Hepatocyte (in vitro differentiated cells): Measurements from ENCODE around the gene DGKG. TPM values are rescaled to one million over a fixed set of nuclear protein-coding genes. Genes with fewer than 3 reads are reported as not detected.

Source experiments
- DNase-seq: peaks from one replicate; pipeline ENCODE4 v3.0.0-alpha.2; 2016; ENCODE audit warnings: low spot score
- H2AFZ ChIP-seq: fragments of 200-600 bp; sonication (generic); 2 replicates; pipeline ENCODE4 v1.6.0; 2016; ENCODE audit warnings: antibody characterized with exemption, mild to moderate bottlenecking
- H3K27ac ChIP-seq: fragments of 200-600 bp; sonication (generic); 2 replicates; pipeline ENCODE4 v1.5.1; 2016; ENCODE audit warnings: mild to moderate bottlenecking
- H3K27me3 ChIP-seq: fragments of 200-600 bp; sonication (generic); 2 replicates; pipeline ENCODE4 v1.6.1; 2016
- H3K36me3 ChIP-seq: fragments of 200-600 bp; sonication (generic); replicated peaks from 2 replicates; pipeline ENCODE4 v1.5.1; 2016; ENCODE audit warnings: low read depth; ENCODE audit not compliant: insufficient read depth
- H3K4me1 ChIP-seq: fragments of 200-600 bp; sonication (generic); 2 replicates; pipeline ENCODE4 v1.5.1; 2016; ENCODE audit warnings: mild to moderate bottlenecking, moderate library complexity; ENCODE audit not compliant: insufficient read depth
- H3K4me2 ChIP-seq: fragments of 200-600 bp; sonication (generic); 2 replicates; pipeline ENCODE4 v1.6.0; 2016
- H3K4me3 ChIP-seq: fragments of 200-600 bp; sonication (generic); 2 replicates; pipeline ENCODE4 v1.5.1; 2016; ENCODE audit warnings: mild to moderate bottlenecking
- H3K79me2 ChIP-seq: fragments of 200-600 bp; sonication (generic); 2 replicates; pipeline ENCODE4 v1.6.0; 2017; ENCODE audit warnings: mild to moderate bottlenecking
- H3K9me2 ChIP-seq: fragments of 200-600 bp; sonication (generic); replicated peaks from 2 replicates; pipeline ENCODE4 v1.6.0; 2017; ENCODE audit warnings: mild to moderate bottlenecking; ENCODE audit not compliant: insufficient read depth
- H3K9me3 ChIP-seq: fragments of 200-600 bp; sonication (generic); 2 replicates; pipeline ENCODE4 v1.5.1; 2016; ENCODE audit warnings: low read depth, mild to moderate bottlenecking
- H4K20me1 ChIP-seq: fragments of 200-600 bp; sonication (generic); 2 replicates; pipeline ENCODE4 v1.6.0; 2016; ENCODE audit warnings: mild to moderate bottlenecking; ENCODE audit not compliant: insufficient read depth, poor library complexity, severe bottlenecking
- EZH2 ChIP-seq: fragments of 200-600 bp; sonication (generic); IDR thresholded peaks from 2 replicates; pipeline ENCODE4 v1.6.1; 2016; ENCODE audit warnings: antibody characterized with exemption, mild to moderate bottlenecking, borderline replicate concordance
- EZH2phosphoT487 ChIP-seq: fragments of 200-600 bp; sonication (generic); IDR thresholded peaks from one replicate; pipeline ENCODE4 v1.6.1; 2018; ENCODE audit warnings: antibody characterized with exemption, mild to moderate bottlenecking, low read depth, moderate library complexity; ENCODE audit not compliant: unreplicated experiment, severe bottlenecking
- WGBS: methylation state at CpG from one replicate; pipeline ENCODE4 v1.1.6; 2016; ENCODE audit warnings: low lambda C conversion rate; ENCODE audit errors: missing lambda C conversion rate; 5-methylcytosine and 5-hydroxymethylcytosine counted together
- polyA plus RNA-seq: library from polyadenylated mRNA; unstranded; fragments of >200 nt; fragmentation: Nextera tagmentation; extraction: Ambion mirVana; gene quantifications from 2 replicates; pipeline ENCODE4 v1.2.1, GENCODE V29; 2016
- total RNA-seq: library from RNA; depleted of rRNA; stranded (reverse); fragments of >200 nt; gene quantifications from 2 replicates; pipeline ENCODE4 v1.2.3, GENCODE V29; 2014
- TF ChIP-seq, protein P1 (sequence below): fragments of 200-600 bp; sonication (generic); IDR thresholded peaks from 2 replicates; pipeline ENCODE4 v1.5.1; 2016; ENCODE audit warnings: antibody characterized with exemption, mild to moderate bottlenecking; ENCODE audit not compliant: poor library complexity

DGKG gene
- total and polyA plus RNA-seq, 2 experiments from 2014 or later: not detected

DNA sequence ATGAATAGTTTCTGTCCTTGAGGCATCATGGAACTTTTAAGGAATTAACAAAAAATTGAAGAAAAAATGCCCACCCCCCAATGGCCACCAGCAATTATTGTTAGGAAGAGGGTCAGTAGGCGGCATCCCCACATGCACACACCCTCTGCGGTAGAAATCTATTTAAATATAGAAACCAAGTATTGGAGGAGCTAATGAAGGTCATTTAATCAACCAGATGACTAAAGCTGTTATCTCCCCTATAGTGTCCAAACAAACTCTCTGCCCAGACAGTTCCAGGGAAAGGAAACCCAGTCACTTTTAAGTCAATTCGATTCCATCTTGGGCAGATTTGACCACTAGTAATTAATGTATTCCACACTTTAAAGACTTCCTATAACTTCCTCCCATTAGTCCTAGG is 47.1 kb downstream of the DGKG start:
- Histone ChIP-seq H3K9me2 (no peaks in the 10 kb centered on the region), H3K79me2 (no peaks in the 10 kb centered on the region), H4K20me1 (no peaks in the 10 kb centered on the region), H3K4me1 (no peaks in the 10 kb centered on the region), H3K4me3 (no peak overlapping the region), H3K36me3 (no peaks in the 10 kb centered on the region), H3K9me3 (no peaks in the 10 kb centered on the region), H3K27ac (no peak overlapping the region), H3K27me3 (no peaks in the 10 kb centered on the region), H2AFZ (no peak overlapping the region), H3K4me2 (no peak overlapping the region)
- TF ChIP-seq EZH2 (no peak), EZH2phosphoT487 (no peak)
- TF ChIP-seq, protein P1, sequence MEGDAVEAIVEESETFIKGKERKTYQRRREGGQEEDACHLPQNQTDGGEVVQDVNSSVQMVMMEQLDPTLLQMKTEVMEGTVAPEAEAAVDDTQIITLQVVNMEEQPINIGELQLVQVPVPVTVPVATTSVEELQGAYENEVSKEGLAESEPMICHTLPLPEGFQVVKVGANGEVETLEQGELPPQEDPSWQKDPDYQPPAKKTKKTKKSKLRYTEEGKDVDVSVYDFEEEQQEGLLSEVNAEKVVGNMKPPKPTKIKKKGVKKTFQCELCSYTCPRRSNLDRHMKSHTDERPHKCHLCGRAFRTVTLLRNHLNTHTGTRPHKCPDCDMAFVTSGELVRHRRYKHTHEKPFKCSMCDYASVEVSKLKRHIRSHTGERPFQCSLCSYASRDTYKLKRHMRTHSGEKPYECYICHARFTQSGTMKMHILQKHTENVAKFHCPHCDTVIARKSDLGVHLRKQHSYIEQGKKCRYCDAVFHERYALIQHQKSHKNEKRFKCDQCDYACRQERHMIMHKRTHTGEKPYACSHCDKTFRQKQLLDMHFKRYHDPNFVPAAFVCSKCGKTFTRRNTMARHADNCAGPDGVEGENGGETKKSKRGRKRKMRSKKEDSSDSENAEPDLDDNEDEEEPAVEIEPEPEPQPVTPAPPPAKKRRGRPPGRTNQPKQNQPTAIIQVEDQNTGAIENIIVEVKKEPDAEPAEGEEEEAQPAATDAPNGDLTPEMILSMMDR: no peak
- no peak for DNase-seq
- WGBS: 89% methylated on average over 3 of the region's 3 CpGs

- TF ChIP-seq EZH2: no peak
- TF ChIP-seq EZH2phosphoT487: no peak
- TF ChIP-seq, protein P1: no peak
- Histone ChIP-seq H3K27me3 (peaks cover 10% of the 10 kb centered on the region), H3K9me2 (no peaks in the 10 kb centered on the region), H3K36me3 (no peaks in the 10 kb centered on the region), H3K27ac (no peak overlapping the region), H3K9me3 (no peaks in the 10 kb centered on the region), H2AFZ (no peak overlapping the region), H3K4me2 (no peak overlapping the region), H3K4me3 (no peak overlapping the region), H3K4me1 (no peaks in the 10 kb centered on the region), H3K79me2 (no peaks in the 10 kb centered on the region), H4K20me1 (no peaks in the 10 kb centered on the region)
- no peak for DNase-seq
- 97% methylated on average over 3 of the region's 3 CpGs for WGBS
Observed at GRCh38 chr3:186311441-186311840, 50.6 kb downstream of the DGKG start.

DNA sequence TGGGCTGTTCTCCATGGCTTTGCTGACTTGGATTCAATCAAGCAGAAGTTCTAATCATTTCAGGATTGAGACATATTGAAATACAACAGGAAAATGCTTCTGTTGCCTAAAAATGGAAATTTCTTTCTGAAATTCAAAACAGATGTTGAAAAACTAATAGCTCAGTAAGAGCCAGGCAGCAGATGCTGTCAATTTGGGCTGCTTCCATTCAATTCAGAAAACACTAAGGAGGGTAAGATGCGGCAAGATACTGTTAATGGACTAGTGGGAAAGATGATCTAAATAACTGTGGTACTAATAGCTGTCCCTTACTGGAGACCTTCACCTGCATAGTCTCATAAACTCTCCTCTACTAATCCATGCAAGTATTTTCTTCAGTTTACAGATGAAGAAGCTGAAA is 53.5 kb downstream of the DGKG start:
- H3K36me3 ChIP-seq: no peaks in the 10 kb centered on the region
- no peak for DNase-seq
- TF ChIP-seq EZH2phosphoT487 (no peak), EZH2 (no peak)
- TF ChIP-seq, protein P1: no peak
- no peaks in the 10 kb centered on the region for H3K79me2 ChIP-seq
- H4K20me1 ChIP-seq: no peaks in the 10 kb centered on the region
- H3K4me3 ChIP-seq: no peak overlapping the region
- no peak overlapping the region for H2AFZ ChIP-seq
- no peak overlapping the region for H3K27ac ChIP-seq
- WGBS: 73% methylated on average over 1 of the region's 1 CpG
- no peaks in the 10 kb centered on the region for H3K9me3 ChIP-seq
- H3K9me2 ChIP-seq: no peaks in the 10 kb centered on the region
- peaks cover 30% of the 10 kb centered on the region for H3K27me3 ChIP-seq
- H3K4me1 ChIP-seq: no peaks in the 10 kb centered on the region
- no peak overlapping the region for H3K4me2 ChIP-seq
